HG03108 (cell line): ENCODE measurements around the gene COMMD4.
"Not testable (repeated sequence)": the region's sequence is repeated elsewhere in the genome, so short reads cannot be mapped to it uniquely, and the experiment has no call there.

Source experiments
- ATAC-seq: cut with Tn5 transposase; IDR thresholded peaks from one replicate; pipeline ENCODE4 v1.9.1; 2021; ENCODE audit warnings: moderate library complexity; ENCODE audit not compliant: unreplicated experiment

COMMD4 gene

GRCh38 chr15:75369897-75370581 lies 34.2 kb downstream of the COMMD4 start:
- ATAC-seq: no peak

- ATAC-seq: no peak
Measured at GRCh38 chr15:75371486-75371885, 35.6 kb downstream of the COMMD4 start.

GRCh38 chr15:75371901-75372688 lies 36.2 kb downstream of the COMMD4 start:
- ATAC-seq: no peak

- ATAC-seq: no peak
Measured at GRCh38 chr15:75380773-75381172, 44.9 kb downstream of the COMMD4 start.

- ATAC-seq: not testable (repeated sequence)
Measured at GRCh38 chr15:75383986-75384385, 48.1 kb downstream of the COMMD4 start.
